Esophagus muscularis mucosa (tissue), 4 donors: ENCODE results near the gene CNGA4.

Experiments
- EP300 ChIP-seq: sonication (generic); formaldehyde crosslinking; IDR thresholded peaks from one replicate; pipeline ENCODE4 v1.6.1; 2017; ENCODE audit warnings: antibody characterized with exemption
- POLR2A ChIP-seq: fragments of 450-650 bp; IDR thresholded peaks from one replicate; pipeline ENCODE4 v1.6.1; 2017; ENCODE audit warnings: antibody characterized with exemption, moderate library complexity, mild to moderate bottlenecking, low read depth
- POLR2AphosphoS5 ChIP-seq, 2 donors: sonication (generic); formaldehyde crosslinking; IDR thresholded peaks; one replicate each; pipeline ENCODE4 v1.6.1; 2017; ENCODE audit warnings: antibody characterized with exemption in 2 of 2
- TF ChIP-seq, protein P1 (sequence below), 3 experiments: fragments of 200-600 bp in 2 of 3; fragments of 450-650 bp in 1 of 3; sonication (generic) in 2 of 3; IDR thresholded peaks; one replicate each; pipeline ENCODE4 v1.5.1; 2017 to 2019; ENCODE audit warnings: antibody characterized with exemption in 3 of 3, mild to moderate bottlenecking in 2 of 3, moderate library complexity in 1 of 3

DNA sequence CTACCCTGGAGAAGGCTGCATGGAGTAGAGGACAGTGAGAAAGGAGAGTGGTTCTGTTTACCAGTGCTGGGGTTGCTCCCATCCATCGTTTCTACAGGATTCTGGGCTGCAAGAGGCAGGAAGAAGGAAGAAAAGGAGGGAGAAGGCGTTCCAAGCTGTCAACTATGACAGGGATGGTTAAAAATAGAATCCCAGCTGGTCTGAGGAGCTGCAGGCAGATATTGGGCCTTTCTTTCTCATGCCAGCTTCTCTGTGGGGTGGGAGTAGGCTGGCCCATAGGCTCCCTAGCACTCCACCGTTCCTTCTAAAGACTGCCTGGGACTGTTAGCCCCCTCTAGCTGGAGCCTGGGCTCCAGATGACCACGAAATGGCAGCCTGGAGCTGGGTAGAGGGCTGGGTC, 34.3 kb downstream of the CNGA4 start:
- TF ChIP-seq, protein P1, sequence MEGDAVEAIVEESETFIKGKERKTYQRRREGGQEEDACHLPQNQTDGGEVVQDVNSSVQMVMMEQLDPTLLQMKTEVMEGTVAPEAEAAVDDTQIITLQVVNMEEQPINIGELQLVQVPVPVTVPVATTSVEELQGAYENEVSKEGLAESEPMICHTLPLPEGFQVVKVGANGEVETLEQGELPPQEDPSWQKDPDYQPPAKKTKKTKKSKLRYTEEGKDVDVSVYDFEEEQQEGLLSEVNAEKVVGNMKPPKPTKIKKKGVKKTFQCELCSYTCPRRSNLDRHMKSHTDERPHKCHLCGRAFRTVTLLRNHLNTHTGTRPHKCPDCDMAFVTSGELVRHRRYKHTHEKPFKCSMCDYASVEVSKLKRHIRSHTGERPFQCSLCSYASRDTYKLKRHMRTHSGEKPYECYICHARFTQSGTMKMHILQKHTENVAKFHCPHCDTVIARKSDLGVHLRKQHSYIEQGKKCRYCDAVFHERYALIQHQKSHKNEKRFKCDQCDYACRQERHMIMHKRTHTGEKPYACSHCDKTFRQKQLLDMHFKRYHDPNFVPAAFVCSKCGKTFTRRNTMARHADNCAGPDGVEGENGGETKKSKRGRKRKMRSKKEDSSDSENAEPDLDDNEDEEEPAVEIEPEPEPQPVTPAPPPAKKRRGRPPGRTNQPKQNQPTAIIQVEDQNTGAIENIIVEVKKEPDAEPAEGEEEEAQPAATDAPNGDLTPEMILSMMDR (IDR thresholded peaks at IDR 0.05), result no peak
- TF ChIP-seq POLR2A (no peak), POLR2AphosphoS5 (IDR thresholded peaks at IDR 0.05) (no peak), EP300 (no peak)
